ENCODE data around the gene SLC22A5.

DNA sequence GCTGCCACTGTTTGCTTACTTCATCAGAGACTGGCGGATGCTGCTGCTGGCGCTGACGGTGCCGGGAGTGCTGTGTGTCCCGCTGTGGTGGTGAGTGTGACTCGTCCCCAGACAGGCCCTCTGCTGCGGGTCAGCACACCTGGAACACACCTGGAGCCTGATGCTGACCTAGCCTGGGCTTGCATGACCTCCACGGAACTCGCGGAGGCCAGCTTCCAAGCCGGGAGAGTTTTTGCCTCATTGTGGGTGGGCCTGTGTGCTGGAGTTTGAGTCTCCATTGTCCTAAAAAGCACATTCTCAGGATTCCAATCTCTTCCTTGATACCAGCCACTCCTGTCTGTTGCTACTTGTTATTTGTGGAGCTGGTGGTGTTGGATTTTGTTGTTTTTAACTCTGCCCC lies 47.2 kb upstream of the SLC22A5 start:
- TF ChIP-seq ZNF132 (tag by site-specific recombination; IDR thresholded peaks at IDR 0.05; ENCODE audit: borderline replicate concordance) (no peak), GLIS1 (tag by site-specific recombination; IDR thresholded peaks at IDR 0.05) (no peak), ZNF274 (IDR thresholded peaks at IDR 0.05; ENCODE audit: low read length) (no peak), ZNF274 (tag by site-specific recombination; IDR thresholded peaks at IDR 0.05; ENCODE audit: borderline replicate concordance) (no peak), ZNF792 (tag by site-specific recombination; IDR thresholded peaks at IDR 0.05) (no peak), YY1 (tag by site-specific recombination; IDR thresholded peaks at IDR 0.05) (no peak)

All from HEK293 (cell line).